Coronary artery (tissue), 2 donors: ENCODE measurements around the gene SHMT2.

Experiments
- DNase-seq: peaks from one replicate; pipeline ENCODE4 v3.0.0-alpha.2; 2017; ENCODE audit warnings: low spot score
- H3K27ac ChIP-seq, 2 donors: fragments of 200-600 bp; sonication (generic); one replicate each; pipeline ENCODE4 v1.5.1; 2016 to 2019
- H3K4me3 ChIP-seq: fragments of 200-600 bp; sonication (generic); 2 replicates; pipeline ENCODE4 v1.5.1; 2016; ENCODE audit warnings: mild to moderate bottlenecking, moderate library complexity
- TF ChIP-seq, protein P1 (sequence below): fragments of 200-600 bp; sonication (generic); IDR thresholded peaks from one replicate; pipeline ENCODE4 v1.5.1; 2019; ENCODE audit warnings: antibody characterized with exemption

SHMT2 gene

DNA sequence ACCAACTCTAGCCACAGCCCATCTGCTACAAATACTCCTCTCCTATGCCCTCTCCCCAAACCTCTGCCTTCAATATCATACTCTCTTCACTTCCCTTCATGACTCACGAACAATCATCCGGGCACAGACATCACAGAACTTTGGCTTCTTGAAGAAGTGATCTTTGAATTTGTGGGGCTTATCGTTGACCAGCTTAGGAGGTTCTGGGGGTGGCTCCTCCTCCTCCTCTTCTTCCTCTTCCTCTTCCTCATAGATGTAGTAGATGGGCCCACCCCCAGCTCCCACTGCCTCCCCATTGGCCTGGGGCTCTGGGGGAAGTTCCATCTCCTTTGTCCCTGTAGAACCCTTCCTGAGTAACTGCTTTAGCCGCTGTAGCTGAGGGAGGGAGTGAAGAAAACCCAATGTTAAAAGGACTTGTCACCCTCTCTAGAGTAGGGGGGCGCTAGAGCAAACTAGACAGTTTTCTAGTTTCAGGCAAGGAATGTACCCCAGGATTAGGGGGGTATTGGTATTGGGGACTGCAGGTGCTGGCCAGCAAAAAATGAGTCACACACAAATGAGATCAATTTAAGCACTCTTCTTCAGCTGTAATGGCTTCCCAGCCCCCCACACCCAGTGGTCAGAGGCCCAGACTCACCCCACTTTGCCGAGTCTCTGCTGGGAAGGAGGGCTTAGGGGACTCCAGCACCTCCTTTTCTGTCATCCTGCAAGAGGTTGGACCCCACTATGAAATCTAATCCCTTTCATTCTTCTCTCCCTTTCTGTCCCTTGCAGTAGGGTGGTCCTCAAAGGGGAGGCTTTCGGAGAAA is 19.6 kb downstream of the SHMT2 start:
- TF ChIP-seq, protein P1, sequence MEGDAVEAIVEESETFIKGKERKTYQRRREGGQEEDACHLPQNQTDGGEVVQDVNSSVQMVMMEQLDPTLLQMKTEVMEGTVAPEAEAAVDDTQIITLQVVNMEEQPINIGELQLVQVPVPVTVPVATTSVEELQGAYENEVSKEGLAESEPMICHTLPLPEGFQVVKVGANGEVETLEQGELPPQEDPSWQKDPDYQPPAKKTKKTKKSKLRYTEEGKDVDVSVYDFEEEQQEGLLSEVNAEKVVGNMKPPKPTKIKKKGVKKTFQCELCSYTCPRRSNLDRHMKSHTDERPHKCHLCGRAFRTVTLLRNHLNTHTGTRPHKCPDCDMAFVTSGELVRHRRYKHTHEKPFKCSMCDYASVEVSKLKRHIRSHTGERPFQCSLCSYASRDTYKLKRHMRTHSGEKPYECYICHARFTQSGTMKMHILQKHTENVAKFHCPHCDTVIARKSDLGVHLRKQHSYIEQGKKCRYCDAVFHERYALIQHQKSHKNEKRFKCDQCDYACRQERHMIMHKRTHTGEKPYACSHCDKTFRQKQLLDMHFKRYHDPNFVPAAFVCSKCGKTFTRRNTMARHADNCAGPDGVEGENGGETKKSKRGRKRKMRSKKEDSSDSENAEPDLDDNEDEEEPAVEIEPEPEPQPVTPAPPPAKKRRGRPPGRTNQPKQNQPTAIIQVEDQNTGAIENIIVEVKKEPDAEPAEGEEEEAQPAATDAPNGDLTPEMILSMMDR: no peak
- H3K27ac ChIP-seq: no peak overlapping the region
- DNase-seq: no peak
- no peak overlapping the region for H3K4me3 ChIP-seq

DNA sequence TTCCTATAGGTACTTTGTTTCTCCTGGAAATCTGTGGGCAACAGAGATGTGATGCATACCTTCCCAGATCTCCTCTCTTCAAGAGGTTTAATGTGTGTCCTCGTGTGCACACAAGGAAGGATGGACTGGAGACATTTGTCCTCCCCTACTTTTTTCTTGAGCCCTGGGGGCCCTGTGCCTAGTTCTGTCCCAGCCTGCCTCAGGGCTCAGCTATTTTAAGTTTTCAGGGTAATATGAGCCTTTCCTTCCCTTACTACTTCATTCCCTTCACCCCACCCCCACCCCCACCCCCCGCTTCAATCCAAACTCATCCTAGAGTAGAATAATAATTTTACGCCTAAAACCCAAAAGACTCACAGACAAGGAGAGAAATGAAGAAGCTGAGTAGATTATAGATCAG is 21.0 kb downstream of the SHMT2 start:
- no peak for DNase-seq
- Histone ChIP-seq H3K4me3 (no peak overlapping the region), H3K27ac (no peak overlapping the region)
- TF ChIP-seq, protein P1: no peak

DNA sequence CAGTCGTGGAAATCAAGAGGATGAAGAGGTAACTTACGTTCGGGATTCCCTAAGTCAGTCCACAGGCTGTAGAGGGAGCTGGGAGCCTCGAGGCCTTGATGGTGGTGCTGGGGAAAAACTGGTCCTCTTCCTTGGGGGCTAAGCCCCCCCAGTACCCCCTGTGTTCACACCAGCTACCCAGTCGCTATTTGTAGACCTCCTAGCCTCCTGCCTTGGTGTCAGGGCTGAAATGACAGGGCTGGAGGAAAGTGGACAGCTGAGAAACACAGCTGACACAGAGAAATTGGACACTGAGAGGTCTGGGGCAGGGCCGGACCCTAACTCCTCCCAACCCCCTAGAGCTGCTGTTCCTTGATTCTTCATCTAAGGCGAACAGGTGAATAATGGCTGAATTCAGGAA is 21.4 kb downstream of the SHMT2 start, which contains the start of gene STAC3:
Gene STAC3 (minus strand): TSS at position 232 of the 400 bp plus-strand sequence. CDS start 1,551 bp downstream, outside the sequence.
- H3K4me3 ChIP-seq: no peak within 1 kb of the TSS
- TF ChIP-seq, protein P1: no peak
- H3K27ac ChIP-seq: no peak within 1 kb of the TSS
- no peak for DNase-seq

DNA sequence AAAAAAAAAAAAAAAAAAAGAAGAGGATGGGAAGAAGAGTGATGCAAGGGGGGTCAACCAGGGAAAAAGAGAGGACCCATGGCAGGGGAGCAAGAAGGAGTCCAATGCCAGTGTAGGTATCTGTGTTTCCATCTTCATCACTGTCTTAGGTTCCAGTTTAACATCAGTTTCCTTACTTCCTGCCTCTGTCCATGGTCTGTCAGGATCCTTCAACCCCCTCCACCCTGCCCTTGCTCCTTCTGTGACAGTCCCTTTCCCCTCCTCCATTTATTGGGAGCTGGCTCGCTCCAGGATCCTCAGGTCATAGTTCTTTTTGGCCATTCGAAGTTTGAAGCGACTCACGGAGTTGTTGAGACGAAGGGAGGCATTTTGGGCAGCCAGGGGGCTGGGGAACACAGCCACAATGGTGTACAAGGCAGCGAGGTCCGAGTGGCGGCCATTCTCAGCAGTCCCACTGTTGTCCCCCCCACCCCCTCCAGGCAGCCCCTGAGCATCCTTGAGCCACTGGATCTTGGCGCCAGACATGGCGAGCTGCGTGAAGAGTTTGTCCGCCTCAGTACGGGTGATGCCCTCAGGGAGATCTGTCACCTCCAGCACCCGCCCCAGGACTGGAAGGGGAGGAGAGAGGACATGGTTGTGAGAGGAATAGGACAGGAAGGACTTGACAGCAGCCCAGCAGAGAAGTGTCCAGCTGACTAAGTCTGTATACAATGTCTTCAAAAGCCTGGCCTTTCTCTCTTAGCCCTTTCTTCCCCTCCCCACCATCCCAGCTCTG is 25.2 kb downstream of the SHMT2 start:
- no peak overlapping the region for H3K27ac ChIP-seq
- no peak overlapping the region for H3K4me3 ChIP-seq
- no peak for DNase-seq
- TF ChIP-seq, protein P1: no peak

DNA sequence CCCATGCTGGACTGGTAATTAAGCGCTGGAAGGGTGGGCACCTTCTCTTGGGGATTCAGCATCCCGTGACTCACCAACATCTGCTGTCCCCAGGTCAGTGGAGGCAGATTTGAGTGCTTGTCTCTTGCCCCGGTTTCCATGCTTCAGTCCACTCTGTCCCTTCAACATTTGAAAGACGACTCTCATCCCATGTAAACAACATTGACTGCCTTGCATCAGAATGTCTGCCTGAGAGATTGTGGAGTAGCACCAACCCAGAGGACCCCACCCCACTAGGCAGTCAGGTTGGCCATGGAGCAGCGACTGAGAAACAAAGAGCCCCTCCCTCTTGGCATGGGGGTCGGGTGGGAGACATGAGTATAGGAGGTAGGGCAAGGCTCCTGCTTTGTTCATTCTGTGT is 26.4 kb downstream of the SHMT2 start:
- H3K27ac ChIP-seq: no peak overlapping the region
- no peak overlapping the region for H3K4me3 ChIP-seq
- TF ChIP-seq, protein P1: no peak
- DNase-seq: no peak

DNA sequence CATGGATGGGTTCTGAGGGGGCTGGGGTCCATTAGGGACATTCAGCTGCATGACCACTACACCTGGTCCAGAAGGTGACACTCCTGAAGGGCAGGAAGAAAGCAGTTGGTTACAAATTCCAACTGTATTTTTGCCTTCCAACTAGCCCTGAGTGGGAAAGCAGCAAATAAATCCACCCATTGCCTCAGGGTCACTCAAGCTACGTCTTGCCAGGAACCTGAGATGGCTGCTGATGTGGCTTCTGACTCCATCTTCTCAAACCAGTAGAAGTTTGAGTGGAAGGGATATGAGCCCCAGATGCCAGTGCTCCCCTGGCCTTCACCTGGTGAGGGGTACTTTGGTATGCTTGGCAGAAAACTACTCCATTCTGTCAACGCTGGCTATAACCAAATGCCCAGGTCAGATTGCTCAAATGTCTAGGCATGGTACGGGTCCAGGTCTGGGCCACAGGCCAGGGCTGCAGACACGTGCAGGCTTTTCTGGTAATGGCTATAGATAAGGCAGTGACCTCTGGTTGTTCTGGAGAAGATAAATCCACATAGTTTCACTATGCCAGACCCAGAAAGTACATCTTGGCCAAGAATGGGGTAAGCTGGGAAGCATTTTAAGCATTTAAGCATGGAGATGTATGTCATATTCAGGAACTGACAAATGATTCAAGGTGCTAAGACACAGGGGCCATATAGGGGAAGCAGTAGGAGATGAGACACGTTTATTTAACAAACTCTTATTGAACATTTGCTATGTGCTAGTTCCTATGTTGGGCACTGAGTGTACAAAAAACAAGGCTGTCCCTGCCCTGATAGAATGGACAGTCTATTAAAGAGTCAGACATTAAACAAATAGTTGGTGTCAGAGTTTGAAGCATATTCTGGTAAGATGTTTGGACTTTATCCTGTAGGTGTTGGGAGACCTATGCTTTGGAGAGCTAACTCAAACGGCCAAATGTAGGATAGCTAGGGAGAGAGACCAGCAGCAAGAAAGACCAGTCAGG is 29.8 kb downstream of the SHMT2 start:
- no peak overlapping the region for H3K4me3 ChIP-seq
- TF ChIP-seq, protein P1: no peak
- no peak for DNase-seq
- H3K27ac ChIP-seq: no peak overlapping the region
